ENCODE results near the gene MAPT.

DNA sequence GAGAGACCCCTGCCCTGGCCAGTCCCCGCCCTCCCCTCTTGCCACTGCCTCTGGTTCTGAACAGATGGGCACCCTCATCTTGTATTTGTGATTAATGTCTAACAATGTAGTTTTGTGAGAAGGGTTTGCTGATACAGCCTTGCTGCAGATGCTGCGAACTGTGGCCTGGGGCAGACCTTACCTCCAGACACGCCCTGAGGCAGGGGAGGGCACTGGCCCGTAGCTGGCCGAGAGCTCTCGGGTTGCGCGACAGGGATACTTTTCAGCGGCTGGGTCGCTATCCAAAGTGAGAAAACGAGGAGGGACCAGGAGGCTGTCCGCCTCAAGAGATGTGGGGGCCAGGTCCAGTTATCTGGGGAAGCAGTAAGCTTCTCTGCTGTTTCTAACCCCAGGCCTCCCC, 126.6 kb downstream of the MAPT start:
- TF ChIP-seq, protein P1, sequence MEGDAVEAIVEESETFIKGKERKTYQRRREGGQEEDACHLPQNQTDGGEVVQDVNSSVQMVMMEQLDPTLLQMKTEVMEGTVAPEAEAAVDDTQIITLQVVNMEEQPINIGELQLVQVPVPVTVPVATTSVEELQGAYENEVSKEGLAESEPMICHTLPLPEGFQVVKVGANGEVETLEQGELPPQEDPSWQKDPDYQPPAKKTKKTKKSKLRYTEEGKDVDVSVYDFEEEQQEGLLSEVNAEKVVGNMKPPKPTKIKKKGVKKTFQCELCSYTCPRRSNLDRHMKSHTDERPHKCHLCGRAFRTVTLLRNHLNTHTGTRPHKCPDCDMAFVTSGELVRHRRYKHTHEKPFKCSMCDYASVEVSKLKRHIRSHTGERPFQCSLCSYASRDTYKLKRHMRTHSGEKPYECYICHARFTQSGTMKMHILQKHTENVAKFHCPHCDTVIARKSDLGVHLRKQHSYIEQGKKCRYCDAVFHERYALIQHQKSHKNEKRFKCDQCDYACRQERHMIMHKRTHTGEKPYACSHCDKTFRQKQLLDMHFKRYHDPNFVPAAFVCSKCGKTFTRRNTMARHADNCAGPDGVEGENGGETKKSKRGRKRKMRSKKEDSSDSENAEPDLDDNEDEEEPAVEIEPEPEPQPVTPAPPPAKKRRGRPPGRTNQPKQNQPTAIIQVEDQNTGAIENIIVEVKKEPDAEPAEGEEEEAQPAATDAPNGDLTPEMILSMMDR (IDR thresholded peaks at IDR 0.05 in 4 of 5, conservative IDR thresholded peaks at IDR 0.05 in 1 of 5): no peak
- TF ChIP-seq POLR2A (IDR thresholded peaks at IDR 0.05): no peak
